HL-60 (cell line): ENCODE measurements around the gene RNF168.
"Not testable (repeated sequence)": the region's sequence is repeated elsewhere in the genome, so short reads cannot be mapped to it uniquely, and the experiment has no call there.

ENCODE experiments used
- POLR2AphosphoS5 ChIP-seq: IDR thresholded peaks from 2 replicates; pipeline ENCODE4 v1.6.1; 2012; ENCODE audit warnings: low read depth
- TF ChIP-seq, protein P1 (sequence below): IDR thresholded peaks from one replicate; pipeline ENCODE4 v1.5.1; 2011; ENCODE audit warnings: low read length, control low read depth, inconsistent platforms; ENCODE audit not compliant: insufficient read depth

DNA sequence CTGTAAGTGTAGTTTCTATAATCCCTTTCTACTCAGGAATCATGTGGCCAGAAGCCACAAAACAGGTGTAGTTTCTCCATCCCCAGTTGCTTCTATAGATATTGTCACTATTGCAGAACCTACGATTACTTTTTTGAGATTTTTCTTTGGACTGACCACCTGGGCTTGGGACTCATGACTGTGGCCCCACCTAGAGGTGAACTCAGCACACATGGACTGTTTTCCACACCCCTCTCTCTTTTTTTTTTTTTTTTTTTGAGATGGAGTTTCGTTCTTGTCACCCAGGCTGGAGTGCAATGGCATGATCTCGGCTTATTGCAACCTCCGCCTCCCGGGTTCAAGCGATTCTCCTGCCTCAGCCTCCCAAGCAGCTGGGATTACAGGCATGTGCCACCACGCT lies 58.2 kb downstream of the RNF168 start:
- TF ChIP-seq, protein P1, sequence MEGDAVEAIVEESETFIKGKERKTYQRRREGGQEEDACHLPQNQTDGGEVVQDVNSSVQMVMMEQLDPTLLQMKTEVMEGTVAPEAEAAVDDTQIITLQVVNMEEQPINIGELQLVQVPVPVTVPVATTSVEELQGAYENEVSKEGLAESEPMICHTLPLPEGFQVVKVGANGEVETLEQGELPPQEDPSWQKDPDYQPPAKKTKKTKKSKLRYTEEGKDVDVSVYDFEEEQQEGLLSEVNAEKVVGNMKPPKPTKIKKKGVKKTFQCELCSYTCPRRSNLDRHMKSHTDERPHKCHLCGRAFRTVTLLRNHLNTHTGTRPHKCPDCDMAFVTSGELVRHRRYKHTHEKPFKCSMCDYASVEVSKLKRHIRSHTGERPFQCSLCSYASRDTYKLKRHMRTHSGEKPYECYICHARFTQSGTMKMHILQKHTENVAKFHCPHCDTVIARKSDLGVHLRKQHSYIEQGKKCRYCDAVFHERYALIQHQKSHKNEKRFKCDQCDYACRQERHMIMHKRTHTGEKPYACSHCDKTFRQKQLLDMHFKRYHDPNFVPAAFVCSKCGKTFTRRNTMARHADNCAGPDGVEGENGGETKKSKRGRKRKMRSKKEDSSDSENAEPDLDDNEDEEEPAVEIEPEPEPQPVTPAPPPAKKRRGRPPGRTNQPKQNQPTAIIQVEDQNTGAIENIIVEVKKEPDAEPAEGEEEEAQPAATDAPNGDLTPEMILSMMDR: not testable (repeated sequence)
- TF ChIP-seq POLR2AphosphoS5: not testable (repeated sequence)
